Measurements from ENCODE around the gene SMYD5.
"Not testable (repeated sequence)": the region's sequence is repeated elsewhere in the genome, so short reads cannot be mapped to it uniquely, and the experiment has no call there.

The SMYD5 gene

DNA sequence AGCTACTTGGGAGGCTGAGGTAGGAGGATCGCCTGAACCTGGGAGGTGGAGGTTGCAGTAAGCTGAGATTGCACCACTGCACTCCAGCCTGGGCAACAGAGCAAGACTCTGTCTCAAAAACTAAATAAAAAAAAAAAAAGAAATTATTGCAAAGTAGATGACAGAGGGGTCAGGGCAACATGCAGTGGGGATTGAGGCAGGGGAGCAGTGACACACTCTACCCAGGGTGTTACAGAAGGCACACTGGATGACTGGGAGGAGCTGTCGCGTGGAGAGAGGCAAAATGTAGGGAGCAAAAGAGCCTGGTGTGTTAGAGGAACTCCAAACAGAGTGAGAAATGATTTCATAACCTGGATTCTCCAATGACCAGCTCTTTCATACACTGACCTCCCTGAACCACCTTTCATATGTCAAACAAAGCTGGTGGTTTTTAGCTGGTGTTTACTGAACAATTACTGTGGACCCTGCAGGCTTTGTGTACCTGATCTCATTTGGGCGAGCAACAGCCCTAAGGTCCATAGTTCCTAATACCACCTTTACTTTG lies 48.1 kb downstream of the SMYD5 start:
- DNase-seq: no peak

DNA sequence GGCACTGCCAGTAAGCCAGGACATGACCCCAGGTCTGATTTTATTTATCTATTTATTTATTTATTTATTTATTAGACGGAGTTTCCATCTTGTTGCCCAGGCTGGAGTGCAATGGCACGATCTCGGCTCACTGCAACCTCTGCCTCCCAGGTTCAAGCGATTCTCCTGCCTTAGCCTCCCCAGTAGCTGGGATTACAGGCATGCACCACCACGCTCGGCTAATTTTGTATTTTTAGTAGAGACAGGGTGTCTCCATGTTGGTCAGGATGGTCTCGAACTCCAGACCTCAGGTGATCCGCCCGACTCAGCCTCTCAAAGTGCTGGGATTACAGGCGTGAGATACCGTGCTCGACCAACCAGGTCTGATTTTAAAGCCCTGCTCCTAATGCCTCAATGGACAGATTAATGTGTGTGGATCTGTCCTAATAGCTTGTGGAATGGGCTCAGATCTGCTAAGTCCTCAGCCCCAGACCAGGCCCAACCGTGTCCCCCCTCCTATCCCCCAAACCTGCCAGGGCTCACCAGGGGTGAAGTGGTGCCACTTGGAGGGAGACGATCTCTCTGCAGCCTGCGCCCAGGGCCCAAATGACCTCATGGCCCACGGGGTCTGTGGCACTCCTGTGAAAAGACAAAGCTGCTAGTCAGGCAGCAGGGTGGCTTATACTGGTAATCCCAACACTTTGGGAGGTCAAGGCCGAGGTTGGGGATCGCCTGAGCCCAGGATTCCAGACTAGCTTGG lies 48.8 kb downstream of the SMYD5 start:
- not testable (repeated sequence) for DNase-seq

DNA sequence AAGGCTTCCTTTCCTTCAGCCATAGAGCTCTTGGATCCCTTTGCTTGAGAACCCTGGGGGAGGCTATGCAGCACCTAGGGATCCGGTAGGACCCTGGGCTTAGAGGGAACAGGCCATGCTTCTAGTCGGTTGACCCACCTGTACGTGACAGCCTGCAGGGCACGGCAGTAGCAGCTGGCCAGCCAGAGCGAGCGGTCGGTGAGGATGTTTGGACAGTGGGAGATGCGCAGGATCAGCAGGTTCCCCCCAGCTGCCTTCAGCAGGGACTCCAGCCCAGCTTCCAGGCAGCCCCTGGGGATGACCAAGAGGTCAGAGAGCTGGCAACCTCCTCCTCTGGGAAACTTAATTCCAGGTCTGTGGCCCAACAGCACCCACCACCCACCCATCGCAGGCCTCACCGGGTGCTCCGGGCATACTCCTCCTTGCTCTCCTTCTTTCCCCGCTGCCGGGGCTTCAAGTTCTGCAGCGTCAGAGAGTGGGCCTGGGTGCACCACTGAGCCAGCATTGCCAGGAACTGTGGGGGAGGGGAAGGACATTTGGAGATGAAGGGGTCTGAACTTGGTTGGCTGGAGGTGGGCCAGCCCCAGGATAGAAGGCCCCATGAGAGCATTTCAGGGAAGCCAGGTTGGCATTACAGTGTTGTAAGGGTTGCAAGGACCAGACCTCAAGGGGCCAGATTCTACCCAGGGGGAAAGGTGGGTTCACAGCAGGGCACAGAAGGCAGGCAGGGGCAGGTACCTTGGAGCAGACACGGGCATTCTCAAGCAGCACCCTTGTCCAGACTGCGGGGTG lies 49.7 kb downstream of the SMYD5 start:
- no peak for DNase-seq

DNA sequence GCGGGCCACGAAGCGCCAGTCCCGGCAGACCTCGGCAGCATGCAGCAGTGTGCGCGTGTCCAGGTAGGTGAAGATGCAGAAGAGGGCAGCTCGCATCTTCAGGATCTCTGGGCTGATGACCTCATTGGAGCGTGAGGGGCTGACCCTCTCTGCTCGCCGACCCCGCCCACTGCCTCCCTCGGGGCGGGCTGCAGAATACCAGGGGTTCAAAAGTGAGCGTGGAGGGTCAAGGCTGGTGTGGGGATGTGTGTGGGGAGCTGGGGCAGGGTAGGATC lies 50.2 kb downstream of the SMYD5 start:
- no peak for DNase-seq

DNA sequence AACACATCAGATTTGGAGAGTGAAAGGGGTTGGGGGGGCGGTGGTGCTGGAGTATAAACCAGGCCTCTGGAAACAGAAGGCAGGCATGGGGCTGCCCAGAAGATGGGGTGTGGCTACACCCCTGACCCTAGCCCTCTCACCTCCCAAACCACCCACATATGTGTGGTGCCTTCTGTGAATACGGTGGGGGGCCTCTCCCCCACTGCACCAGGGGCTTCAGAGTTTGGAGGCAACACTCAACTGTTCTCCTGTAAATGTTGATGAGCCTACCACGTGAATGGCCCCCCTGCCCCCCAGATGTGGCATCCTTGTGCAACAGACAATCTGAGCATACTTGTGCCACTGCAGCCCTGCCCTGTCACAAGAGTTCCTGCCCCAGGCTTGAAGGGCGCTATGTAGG lies 50.7 kb downstream of the SMYD5 start:
- no peak for DNase-seq

DNA sequence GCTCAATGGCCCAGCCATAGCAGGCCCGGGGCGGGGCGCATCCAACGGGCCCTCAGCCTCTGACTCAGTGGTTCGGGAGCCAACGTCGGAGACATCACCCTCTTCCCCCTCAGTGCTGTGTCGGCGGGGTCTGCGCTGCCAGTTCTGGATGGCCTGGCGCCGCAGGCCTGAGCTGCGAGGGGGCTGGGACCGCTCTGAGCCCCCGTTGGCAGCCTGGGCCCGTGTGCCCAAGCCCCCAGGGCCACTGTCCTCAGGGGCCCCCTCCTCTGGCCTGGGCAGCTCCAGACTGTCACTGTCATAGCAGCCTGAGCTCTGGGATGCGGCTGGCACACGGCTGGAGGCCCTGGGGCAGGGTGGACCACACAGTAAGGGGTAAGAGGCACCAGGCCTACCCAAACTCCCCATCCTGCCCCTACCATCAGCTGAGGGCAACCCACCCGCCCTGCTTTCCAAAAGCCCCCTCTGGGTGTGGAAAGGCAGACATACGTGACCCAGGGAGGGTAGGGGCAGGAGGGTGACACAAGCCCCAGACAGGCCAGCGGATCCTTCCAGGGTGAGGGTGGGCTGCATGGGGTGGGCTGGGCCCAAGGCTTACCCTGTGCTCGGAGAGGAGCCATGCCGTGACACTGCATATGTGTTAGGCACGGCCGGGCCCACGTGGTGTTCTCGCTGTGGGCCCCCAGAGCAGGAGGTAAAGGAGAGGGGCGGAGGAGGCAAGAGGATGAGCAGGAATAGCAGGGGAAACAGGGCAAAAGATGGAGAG lies 51.4 kb downstream of the SMYD5 start:
- DNase-seq: no peak

DNA sequence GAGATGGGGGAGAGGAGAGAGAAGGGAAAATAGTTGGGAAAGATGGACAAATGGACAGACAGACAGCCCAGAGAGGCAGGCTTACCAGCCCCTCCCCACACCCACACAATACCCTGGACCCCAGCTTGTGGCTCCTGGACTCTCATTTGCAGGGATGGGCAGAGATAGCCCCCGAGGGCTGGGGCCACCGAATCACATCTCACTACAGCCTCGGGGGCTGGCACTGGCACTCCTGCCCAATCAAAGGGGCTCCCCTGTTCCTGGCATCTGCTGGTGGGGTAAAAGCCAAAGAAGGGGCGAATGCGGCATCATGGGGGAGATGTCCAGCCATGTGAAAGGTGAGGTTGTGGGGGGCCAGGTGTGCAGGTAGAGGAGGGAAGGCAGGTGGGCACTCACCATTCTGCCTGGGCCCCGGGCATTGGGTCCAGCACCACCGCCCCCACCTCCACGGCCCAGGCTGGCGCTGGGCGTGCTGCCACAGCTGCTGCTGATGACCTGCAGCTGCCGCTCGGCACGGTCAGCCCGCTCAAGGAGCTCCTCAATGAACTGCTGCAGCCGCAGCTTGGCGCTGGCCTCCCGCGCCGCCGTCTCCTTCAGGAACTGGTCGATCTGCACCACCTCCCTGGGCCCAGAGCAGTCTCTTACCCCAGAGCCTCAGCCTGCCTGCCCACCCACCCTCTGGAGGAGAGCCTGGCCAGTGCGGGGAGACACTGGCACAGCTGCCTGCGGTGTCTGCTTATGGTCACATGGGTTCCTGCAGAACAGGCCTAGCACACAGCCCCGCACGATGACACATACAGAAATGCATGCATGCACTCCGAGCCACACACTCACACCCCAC lies 52.2 kb downstream of the SMYD5 start:
- DNase-seq: no peak

DNA sequence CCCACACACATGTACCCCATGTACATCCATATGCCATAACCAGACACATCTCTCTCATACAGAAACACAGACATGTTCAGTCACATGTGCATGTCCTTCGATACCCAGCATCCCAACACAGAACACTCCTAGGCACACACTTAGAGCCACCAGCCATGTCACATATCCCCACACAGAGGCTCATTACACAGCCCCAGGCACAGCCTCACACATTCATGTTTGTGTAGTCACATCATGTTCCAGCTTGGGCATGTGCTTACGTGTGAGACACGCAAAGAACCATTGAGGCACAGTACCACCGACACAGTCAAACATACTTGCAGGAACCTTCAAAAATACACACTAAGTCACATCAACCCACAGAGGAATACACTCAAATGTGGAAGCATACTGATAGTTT lies 53.0 kb downstream of the SMYD5 start:
- no peak for DNase-seq

DNA sequence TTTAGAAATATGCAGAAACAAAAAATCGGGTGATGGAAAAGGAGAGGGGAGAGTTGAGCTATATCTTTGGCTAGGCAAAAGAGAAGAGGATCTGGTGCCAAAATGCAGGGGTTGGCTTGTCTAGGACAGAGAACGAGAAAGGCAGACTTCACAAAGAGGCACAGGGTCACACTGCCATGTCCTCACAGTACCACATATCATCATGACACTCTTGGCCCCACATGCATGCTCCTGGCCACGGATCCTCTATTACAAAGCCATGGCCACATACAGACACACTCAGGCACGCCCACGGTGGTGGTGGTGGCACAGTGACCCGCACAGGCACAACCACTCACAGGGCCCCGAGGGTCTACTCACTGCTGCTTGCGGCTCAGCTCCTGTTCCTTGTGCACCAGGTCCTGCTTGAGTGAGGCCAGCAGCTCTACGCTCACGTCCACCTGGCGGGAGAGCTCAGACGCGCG lies 54.4 kb downstream of the SMYD5 start:
- no peak for DNase-seq

DNA sequence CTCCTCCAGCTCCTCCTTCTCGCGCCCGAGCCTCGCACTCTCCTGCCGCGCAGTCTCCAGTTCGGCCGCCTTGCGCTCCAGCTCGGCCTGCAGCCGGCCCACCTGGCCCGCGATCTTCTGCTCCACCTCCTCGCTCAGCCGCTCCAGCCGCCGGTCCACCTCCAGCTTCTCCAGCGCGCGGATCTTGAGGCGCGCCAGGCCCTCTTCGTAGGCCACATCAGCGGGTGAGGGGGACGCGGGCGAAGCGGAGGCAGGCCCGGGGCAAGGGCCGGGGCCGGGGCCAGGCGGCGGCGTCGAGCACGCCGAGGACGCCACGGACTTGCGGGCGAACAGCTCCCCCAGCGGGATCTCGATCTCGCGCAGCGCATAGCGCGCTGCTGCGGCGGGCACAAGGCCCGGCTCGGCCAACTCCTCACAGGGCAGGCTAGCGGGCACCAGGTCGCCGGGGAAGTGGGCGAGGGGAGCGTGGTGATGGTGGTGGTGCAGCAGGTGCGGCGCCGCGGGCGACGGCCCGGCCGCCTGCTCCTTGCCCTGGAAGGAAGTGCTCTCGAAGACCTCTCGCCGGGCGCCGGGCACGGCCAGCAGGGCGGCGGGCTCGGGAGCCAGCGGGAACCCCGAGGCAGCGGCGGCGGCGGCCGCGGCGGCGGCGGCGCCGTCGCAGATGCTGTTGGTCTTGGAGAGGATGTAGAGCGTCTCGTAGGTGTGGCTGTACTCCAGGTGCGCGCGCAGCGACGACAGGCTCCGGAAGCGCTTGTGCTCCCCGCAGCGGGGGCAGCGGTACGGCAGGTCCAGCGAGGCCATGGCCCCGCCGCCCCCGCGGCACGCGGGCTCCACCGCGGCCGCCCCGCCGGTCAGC lies 55.0 kb downstream of the SMYD5 start:
- peak; percentile 80 for DNase-seq

DNA sequence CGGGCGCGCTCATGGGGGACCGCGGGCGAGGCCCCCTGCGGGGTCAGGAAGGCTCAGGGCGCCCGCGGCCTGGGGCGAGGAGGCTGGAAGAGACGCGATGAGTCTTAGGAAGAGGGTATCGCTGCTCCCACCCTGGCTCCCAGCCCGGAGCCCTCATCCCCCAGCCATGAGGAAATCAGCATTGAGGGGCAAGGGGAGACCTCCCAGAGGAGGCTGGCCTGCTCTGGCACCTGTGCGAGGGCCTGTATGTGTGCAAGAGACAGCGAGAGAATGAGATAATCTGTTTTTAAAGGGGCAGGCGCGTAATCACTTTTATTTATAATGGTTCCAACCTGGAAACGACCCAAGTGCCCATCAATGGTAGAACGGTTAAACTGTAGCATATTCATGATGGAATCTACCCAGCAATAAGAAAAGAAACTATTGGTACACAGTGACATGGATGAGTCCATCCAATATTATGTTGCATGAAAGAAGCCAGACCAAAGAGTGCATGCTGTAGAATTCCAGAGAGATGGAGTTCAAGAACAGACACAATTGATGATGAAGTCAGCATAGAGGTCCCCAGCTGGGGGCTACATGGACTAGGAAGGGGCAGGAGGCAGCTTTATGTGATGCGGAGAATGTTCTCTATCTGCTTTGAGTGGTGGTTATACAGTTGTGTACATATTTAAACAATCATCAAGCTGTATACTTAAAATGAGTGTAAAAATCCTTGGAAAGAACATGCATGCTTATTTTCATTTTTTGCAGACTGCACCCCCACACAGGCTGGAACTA lies 55.8 kb downstream of the SMYD5 start:
- no peak for DNase-seq

DNA sequence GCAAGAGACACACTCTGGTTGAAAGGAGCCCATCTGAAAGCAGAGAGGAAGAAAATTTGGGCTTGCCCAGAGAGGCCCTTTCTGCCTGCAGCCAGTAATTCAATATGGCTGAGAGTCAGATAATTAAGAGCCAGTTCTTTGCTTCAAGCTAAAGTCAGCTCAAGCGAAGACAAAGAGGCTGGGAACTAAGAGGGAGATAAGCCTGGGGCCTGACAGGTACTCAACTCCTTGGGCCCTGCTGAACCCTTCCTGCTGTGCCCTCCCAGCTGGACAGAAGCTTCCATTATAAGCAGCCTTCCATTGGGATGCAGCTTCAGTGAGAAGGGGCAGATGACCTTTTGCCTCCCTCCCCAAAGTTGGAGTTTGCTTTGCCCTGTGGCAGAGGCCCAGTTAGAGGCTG lies 58.2 kb downstream of the SMYD5 start:
- no peak for DNase-seq
